HG03575 (cell line): Measurements from ENCODE around the gene DNAAF5.
"Not testable (repeated sequence)": the region's sequence is repeated elsewhere in the genome, so short reads cannot be mapped to it uniquely, and the experiment has no call there.

Source experiments
- ATAC-seq: cut with Tn5 transposase; IDR thresholded peaks from one replicate; pipeline ENCODE4 v1.9.1; 2021; ENCODE audit not compliant: unreplicated experiment, insufficient number of reproducible peaks, low FRiP score; ENCODE audit errors: extremely low read depth

DNAAF5 gene

DNA sequence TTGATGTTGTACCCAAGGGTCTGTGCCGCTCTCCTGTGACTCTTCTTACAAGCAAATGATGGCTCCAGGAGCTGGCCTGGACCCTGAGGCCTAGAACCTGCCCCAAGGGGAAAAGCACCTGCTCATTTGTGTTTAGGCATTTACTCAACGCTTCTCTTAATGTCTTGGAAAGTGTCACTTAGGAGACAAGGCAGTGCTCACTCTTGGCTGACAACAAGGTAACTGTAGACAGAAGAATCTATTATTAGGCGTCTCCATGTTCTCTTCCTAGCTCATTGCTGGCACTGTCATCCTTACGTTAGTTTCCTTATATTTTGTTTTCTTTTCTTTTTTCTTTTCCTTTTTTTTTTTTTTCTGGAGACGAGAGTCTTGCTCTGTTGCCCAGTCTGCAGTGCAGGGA is 67.7 kb downstream of the DNAAF5 start:
- ATAC-seq = no peak

DNA sequence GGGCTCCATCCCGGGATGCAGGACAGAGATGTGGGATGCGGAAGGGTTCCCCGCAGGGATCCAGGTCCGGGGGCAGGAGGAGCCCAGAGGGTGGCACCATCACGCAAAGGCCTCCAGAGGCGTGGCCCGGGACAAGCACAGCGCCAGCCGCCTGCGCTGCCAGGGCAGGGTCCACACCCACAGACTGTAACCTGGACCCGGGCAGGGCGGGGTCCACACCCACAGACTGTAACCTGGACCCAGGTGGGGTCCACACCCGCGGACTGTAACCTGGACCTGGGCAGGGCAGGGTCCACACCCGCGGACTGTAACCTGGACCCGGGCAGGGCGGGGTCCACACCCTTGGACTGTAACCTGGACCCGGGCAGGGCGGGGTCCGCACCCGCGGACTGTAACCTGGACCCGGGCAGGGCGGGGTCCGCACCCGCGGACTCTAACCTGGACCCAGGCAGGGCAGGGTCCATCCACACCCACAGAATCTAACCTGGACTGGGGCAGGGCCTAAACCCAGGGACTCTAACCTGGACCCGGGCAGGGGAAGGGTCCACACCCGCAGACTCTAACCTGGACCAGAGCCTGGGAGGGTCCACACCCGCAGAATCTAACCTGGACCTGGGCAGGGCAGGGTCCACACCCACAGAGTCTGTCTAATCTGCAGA is 68.3 kb downstream of the DNAAF5 start:
- ATAC-seq = no peak

DNA sequence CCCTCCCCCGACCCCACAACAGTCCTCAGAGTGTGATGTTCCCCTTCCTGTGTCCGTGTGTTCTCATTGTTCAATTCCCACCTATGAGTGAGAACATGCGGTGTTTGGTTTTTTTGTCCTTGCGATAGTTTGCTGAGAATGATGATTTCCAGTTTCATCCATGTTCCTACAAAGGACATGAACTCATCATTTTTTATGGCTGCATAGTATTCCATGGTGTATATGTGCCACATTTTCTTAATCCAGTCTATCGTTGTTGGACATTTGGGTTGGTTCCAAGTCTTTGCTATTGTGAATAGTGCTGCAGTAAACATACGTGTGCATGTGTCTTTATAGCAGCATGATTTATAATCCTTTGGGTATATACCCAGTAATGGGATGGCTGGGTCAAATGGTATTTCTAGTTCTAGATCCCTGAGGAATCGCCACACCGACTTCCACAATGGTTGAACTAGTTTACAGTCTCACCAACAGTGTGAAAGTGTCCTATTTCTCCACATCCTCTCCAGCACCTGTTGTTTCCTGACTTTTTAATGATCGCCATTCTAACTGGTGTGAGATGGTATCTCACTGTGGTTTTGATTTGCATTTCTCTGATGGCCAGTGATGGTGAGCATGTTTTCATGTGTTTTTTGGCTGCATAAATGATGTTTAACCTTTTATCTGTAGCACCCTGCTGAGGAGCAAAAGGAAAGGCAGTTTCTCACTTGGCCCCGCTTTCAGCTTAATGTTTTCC is 70.1 kb downstream of the DNAAF5 start:
- not testable (repeated sequence) for ATAC-seq

DNA sequence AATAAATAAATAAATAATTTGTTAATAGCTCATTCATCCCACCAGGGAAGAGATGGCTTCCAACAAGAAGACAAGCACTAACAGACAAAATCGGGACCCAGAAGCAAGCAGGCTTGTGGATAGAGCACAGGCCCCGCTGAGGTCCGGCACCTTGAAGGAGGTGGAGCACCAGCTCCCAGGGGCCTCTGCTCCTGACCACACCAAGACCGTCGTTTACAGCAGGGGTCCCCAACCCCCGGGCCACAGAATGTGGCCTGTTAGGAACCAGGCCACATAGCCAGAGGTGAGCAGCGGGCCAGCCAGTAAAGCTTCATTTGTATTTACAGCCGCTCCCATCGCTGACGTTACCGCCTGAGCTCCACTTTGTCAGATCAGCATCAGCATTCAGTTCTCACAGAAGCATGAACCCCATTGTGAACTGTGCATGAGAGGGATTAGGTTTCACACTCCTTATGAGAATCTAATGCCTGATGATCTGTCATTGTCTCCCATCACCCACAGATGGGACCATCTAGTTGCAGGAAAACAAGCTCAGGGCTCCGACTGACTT is 72.5 kb downstream of the DNAAF5 start:
- no peak for ATAC-seq

DNA sequence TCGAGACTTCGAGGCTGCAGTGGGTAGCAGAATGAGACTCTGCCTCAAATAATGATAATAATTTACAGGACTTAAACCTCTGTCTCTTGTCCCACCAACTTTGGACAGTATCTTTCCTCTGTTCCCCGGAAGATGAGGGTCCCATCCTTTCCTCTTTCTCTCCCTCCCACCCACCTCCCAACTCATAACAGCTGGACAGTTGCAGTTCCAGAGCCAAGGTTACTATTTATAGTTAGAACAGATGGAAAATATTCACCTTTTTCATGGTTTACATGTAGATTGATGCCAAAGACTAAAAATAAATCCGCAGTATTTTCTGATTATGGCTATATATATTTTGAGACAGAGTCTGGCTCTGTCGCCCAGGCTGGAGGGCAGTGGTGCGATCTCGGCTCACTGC is 74.2 kb downstream of the DNAAF5 start:
- ATAC-seq = no peak

DNA sequence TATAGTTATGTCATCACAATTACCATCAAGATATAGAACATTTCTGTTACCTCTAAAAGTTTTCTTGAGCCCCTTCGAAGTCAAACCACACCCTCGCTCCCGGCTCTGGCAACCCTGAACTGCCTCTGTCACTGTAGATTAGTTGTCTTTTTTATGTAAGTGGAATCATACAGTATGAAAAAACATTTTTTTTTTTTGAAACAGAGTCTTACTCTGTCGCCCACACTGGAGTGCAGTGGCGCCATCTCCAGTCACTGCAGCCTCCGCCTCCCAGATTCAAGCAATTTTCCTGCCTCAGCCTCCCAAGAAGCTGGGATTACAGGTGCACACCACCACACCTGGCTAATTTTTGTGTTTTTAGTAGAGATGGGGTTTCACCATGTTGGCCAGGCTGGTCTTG is 74.9 kb downstream of the DNAAF5 start:
- not testable (repeated sequence) for ATAC-seq

DNA sequence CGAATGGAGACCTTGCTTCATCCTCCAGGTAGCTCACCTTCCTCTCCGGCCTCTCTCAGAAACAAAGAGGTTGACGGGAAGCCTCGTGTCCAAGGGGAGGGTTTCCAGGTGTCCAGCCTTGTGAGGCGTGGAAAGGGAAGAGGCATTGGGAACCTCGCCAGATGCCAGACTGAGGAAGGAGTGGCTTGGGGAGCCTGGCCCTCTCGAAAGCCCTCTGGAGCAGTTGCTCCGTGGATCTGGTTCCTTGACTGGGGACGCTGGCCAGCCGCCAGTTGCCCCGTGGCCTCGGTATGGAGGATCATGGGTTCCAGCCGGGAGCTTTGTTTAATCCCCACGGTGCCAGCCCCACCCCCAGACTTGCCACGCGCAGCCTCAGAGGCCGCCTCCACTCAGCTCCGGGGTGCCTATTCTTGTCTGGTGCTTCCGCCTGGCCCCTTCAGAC is 75.5 kb downstream of the DNAAF5 start:
- ATAC-seq = no peak

DNA sequence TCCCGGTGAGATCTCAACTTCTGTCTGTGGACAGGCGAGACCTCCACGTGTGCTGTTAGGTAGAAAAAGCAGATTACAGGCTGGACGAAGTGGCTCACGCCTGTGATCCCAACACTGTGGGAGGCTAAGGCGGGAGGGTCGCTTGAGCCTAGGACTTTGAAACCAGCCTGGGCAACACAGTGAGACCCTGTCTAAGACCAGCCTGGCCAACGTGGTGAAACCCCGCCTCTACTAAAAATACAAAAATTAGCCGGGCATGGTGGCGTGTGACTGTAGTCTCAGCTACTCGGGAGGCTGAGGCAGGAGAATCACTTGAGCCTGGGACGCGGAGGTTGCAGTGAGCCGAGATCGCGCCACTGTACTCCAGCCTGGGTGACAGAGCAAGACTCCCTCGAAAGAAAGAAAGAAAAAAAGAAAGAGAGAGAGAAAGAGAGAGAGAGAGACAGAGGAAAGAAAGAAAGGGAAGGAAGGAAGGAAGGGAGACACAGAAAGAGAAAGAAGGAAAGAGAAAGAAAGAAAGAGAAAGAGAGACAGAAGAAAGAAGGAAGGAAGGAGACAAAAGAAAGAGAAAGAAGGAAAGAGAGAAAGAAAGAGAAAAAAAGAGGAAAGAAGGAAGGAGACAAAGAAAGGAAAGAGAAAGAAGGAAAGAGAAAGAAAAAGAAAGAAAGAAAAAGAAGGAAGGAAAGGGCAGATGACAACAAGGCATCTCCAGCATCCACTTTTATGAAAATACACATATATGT is 76.2 kb downstream of the DNAAF5 start:
- ATAC-seq = no peak

DNA sequence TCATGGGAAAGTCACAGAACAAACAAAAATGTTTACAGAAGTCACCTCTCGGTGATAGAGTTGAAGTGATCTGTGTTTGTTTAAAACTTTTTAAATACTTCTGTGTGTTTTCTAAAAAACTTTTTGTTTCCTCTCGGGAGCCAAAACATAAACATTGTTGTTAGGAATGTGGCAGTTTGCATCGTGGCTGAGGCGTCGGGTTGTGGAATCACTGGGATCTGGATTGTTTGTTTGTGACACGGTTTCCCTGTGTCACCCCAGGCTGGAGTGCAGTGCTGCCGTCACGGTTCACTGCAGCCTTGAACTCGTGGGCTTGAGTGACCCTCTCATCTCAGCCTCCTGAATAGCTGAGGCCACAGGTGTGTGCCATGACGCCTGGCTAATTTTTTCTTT is 76.7 kb downstream of the DNAAF5 start:
- no peak for ATAC-seq

DNA sequence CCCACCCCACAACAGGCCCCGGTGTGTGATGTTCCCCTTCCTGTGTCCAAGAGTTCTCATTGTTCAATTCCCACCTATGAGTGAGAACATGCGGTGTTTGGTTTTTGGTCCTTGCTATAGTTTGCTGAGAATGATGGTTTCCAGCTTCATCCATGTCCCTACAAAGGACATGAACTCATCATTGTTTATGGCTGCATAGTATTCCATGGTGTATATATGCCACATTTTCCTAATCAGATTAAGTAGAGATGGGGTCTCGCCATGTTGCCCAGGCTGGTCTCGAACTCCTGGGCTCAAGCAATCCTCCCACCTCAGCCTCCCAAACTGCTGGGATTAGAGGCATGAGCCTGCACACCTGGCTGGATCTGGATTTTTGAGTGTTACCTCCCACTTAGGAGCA is 77.3 kb downstream of the DNAAF5 start:
- not testable (repeated sequence) for ATAC-seq

DNA sequence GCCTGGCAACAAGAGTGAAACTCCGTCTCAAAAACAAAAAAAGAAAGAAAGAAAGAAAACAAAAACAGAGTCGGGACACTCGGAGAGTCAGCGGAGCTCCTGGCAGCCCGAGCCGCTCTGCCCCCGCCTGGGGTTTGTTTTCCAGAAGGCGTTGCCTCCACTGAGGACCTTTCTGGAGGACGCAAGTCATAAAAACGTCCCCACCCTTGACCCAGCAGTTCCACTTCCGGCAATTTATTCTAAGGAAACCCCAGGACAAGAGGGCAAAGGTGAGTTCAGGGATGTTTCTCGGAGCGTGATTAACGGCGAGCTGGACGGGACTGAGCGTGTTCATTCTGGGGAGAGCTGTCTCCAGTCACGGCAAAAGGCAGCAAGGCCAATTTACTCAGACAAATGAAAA is 78.8 kb downstream of the DNAAF5 start:
- ATAC-seq = no peak

DNA sequence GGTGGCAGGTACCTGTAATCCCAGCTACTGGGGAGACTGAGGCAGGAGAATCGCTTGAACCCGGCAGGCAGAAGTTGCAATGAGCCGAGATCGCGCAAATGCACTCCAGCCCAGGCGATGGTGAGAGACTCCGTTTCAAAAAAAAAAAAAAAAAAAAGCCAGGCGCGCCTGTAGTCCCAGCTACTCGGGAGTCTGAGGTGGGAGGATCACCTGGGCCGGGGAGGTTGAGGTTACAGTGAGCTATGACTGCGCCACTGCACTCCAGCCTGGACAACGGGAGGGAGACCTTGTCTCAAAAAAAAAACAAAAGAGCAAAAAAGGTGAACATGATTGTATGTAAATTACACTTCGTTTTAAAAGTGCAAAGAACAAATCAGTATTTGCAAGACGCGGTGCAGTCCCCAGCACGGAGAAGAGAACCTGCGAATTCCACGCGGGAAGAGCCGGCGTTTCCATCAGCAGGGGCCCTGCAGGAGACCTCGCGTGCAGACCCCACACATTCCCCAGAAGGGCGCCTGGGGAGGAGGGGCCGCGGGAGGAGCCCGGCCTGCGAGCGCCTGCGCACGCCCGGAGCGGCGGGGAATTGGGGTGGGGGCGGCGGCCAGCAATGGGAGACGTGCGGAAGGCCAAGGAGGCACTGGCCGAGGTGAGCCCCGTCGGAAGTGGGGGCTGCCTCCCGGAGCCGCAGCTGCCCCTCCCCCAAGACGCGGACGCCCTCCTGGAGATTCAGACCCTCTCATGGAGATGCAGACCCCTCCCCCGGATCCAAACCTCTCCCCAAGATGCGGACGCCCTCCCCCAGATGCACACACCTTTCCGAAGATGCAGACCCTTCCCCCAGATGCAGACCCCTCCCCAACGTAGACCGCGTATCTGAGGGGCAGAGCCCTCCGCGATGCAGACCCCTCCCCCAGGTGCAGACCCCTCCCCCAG is 89.1 kb downstream of the DNAAF5 start:
- ATAC-seq = no peak

DNA sequence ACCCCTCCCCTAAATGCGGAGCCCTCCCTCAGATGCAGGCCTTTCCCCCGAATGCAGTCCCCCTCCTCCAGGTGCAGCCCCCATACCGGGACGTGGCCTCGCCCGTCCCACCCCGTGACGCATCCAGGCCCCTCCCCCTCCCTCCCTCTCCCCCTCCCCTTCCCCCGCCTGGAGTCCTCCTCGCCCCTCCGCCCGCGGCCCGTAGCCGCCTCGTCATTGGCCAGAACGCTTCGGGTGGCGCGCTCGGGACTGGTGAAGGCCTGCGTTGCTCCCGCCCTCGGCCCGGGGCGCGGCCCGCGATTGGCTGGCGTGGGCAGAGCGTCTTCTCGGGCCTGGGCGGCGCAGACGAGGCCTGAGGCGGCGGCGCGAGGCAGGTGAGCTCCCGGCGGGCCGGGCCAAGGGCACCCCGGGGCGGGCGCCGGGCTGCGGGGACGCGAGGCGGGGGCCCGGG is 89.8 kb downstream of the DNAAF5 start:
- no peak for ATAC-seq

DNA sequence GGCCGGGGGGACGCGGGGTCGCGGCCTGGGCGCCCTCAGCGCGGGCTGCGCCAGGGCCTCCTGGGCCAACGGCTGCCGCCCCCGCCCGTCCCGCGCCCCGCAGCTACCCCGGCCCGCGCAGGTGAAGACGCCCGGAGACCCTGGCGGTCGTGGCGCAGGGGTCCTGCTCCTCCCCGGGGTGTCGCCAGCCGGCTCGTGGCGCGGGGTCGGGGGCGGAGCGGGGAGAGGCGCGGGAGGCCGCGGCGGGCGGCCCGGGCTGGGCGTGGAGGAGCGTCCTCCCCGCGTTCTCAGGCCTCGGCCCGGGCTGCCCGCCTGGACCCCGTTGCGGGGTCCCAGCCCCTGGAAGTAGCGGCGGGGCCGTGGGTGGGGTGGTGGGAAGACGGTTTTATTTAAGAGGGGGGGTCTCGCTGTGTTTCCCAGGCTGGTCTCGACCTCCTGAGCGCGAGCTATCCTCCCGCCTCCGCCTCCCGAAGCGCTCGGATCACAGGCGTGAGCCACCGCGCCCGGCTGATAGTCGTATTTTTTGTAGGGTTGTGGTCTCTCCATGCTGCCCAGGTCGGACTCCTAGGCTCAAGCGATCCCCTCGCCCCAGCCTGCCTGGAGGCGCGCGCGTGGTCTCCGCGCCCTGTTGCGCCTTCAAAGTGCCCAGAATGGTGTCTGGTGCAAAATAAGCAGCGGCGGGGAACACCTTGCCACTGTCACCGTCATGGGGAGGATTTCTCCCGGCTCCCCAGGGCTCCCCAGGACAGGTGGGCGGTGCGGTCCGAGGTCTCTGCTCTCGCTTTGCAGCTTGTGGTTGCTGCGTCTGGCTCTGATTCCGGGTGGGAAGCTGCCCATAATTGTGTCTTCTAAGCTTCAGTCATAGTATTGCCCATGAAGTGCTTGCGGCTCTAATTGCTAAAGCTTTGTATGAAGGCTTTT is 90.5 kb downstream of the DNAAF5 start:
- ATAC-seq = no peak

DNA sequence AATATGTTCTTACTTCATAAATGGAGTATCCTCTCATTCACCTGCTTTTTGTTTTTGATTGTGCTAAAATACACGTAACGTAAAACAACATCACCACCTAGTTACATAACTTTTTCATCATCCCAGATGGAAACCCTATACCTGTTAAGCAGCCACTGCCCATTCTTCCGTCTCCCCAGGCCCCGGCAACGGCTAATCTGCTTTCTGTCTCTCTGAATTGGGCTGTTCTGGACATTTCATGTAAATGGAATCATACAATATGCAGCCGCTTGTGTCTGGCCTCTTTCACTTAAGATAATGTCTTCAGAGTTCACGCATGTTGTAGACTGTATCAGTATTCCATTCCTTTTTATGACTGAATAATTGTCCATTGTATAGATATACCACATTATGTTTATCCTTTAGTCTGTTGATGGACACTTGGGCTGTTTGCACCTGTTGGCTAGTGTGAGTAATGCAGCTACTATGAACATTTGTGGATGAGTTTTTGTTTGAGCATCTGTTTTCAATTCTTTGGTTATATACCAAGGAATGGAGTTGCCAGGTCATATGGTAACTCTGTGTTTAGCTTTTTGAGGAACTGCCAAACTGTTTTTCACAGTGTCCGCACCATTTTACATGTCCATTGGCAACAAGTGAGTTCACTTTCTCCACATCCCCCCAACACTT is 91.7 kb downstream of the DNAAF5 start:
- no peak for ATAC-seq

DNA sequence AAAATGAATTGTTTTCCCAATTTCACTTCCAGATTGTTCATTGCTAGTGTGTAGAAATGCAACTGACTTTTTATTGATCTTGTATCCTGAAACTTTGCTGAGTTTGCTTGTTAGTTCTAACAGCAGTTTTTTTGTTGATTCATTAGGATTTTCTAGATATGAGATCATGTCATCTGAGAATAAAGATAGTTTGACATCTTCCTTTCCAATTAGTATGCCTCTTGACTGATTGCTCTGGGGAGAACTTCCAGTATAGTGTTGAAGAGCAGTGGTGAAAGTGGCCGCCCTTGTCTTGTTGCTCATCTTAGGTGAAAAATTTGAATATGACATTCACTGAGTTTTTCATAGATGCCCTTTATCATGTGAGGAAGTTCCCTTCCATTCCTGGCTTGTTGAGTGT is 93.8 kb downstream of the DNAAF5 start:
- ATAC-seq = no peak

DNA sequence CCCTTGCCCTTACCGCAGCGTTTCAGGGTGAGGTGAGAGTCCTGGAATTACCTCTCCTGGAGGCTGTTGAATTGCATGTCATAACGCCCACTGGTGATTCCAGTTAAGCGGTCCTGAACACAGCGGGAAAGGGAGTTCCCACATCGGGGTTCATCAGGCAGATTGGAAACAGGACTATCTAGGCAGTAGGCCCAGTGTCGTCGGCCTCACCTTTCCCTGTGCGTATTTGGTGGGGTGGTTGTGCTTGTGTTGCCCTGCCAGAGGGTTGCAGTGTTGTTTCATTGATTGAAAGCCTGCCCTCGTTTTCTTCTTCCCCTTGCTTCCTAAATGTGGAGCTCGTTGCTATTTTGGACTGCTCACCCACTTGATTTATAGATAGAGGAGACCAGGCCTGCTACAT is 95.2 kb downstream of the DNAAF5 start:
- no peak for ATAC-seq
